ENCODE measurements around the gene RBCK1.

GRCh38 chr20:472137-472846 lies 64.2 kb downstream of the RBCK1 start:
- no peak for TF ChIP-seq CTCF (conservative IDR thresholded peaks at IDR 0.05; ENCODE audit: low read depth, low read length)
- TF ChIP-seq EZH2phosphoT487 (IDR thresholded peaks at IDR 0.05; ENCODE audit: borderline replicate concordance, low read length), result no peak
